ENCODE results near the gene OS9. TPM values are rescaled to one million over a fixed set of nuclear protein-coding genes. Genes with fewer than 3 reads are reported as not detected.

OS9 gene
- total RNA-seq (2012; rRNA removed): 159 and 182 TPM in 2 replicates
- 188 and 272 TPM in 2 replicates for polyA plus RNA-seq (2012; rRNA removed)
- 327 and 430 TPM in 2 replicates for polyA plus RNA-seq (2012; cell fraction: cytosol; rRNA removed)
- 286 and 406 TPM in 2 replicates for polyA plus RNA-seq (2012; cell fraction: nucleus; rRNA removed; ENCODE audit: low replicate concordance)
- percentile 79 among the genes with signal in this experiment for Bru-seq, nascent RNA
- percentile 86 among the genes with signal in this experiment for BruChase-seq, experiment 1, labeled RNA remaining after a 6-hour chase
- percentile 73 among the genes with signal in this experiment for BruChase-seq, experiment 2, labeled RNA remaining after a 2-hour chase
- long read RNA-seq, transcript OS9-220 (14 exons, 2,135 nt): major isoform, 174 of 552 reads
- long read RNA-seq, transcript OS9-202 (15 exons, 2,691 nt): minor isoform, 128 of 552 reads
- long read RNA-seq, transcript OS9-203 (14 exons, 2,457 nt): minor isoform, 21 of 552 reads
- long read RNA-seq, transcript OS9-201 (14 exons, 2,505 nt): minor isoform, 65 of 552 reads
- long read RNA-seq, partial matches to known transcripts: 57 of 552 reads
- long read RNA-seq, other reads (novel, unspliced or antisense): 100 of 552 reads

GRCh38 chr12:57693659-57694458, at the start of gene OS9:
Gene OS9, plus strand, starts transcription at chr12:57694132. Its CDS starts 30 bp downstream, at chr12:57694162.
- DNase-seq (peak; percentile 100), ATAC-seq (ENCODE audit: low read depth) (peak; percentile 97)
- intact Hi-C loops (cut with micrococcal nuclease): loop anchor here (2.0 to 5.0 kb wide), 3 partner anchors 61 to 237 kb away; partner anchors contain the start of genes B4GALNT1, GLI1 and INHBE
- peak within 1 kb of the TSS; percentile 66 for H3K23ac ChIP-seq (ENCODE audit: low read depth, low read length)
- BruUV-seq (replicated peaks): no TSS peak
- peak within 1 kb of the TSS; percentile 97 for H2AFZ ChIP-seq (replicated peaks; ENCODE audit: low read length, poor library complexity)
- H3K56ac ChIP-seq (ENCODE audit: extremely low read depth, insufficient read depth, low read length): peak within 1 kb of the TSS; percentile 64
- 0 out of 2 replicates have a peak, but pooled peaks cover 3% of the 10 kb centered on the region for H3K4me1 ChIP-seq (ENCODE audit: control insufficient read depth, insufficient read depth, low read length)
- peak within 1 kb of the TSS; percentile 90 for H3K4ac ChIP-seq (ENCODE audit: low read depth, low read length)
- ChIA-PET CTCF (interaction anchor here (0.7 to 1.4 kb wide), 6 partner anchors 12 to 111 kb away, joined by 3 to 8 read pairs (median 4); no protein-coding TSS in a partner anchor), POLR2A (ENCODE audit: unreplicated experiment) (no interaction called here)
- H3K27ac ChIP-seq (ENCODE audit: insufficient read depth, low read length): peak within 1 kb of the TSS; percentile 75
- H3K14ac ChIP-seq (replicated peaks; ENCODE audit: low read depth, low read length): peak within 1 kb of the TSS; percentile 90
- H2BK20ac ChIP-seq (ENCODE audit: low read depth, low read length): no peak within 1 kb of the TSS
- peak within 1 kb of the TSS; percentile 68 for H2AK5ac ChIP-seq (ENCODE audit: low read depth, low read length)
- peak within 1 kb of the TSS; percentile 86 for H2AK9ac ChIP-seq (replicated peaks; ENCODE audit: low read depth, low read length, poor library complexity)
- 1% methylated on average over 16 of the region's 45 CpGs; no CpG with 5 or more reads in 1 of the 2 experiments for WGBS, 2 experiments (ENCODE audit: extremely low coverage in 2 of 2, insufficient read length in 1 of 2)
- peaks cover 13% of the 10 kb centered on the region for H3K36me3 ChIP-seq (ENCODE audit: control insufficient read depth, insufficient read depth, low read length)
- in situ Hi-C loops (cut with MboI; ENCODE audit: low sequenced_read_pairs): no loop called here
- no peak within 1 kb of the TSS; the same call in 1 of the 2 replicates for H3K18ac ChIP-seq (ENCODE audit: low read depth, low read length)
- H4K20me1 ChIP-seq (ENCODE audit: insufficient read depth, low read length): no peaks in the 10 kb centered on the region
- no peaks in the 10 kb centered on the region for H3K27me3 ChIP-seq (ENCODE audit: control insufficient read depth, insufficient read depth, low read length)
- H2BK120ac ChIP-seq (ENCODE audit: low read depth, low read length): peak within 1 kb of the TSS; percentile 46; the same call in 1 of the 2 replicates
- peak within 1 kb of the TSS; percentile 87 for H3K4me2 ChIP-seq (ENCODE audit: low read depth, low read length)
- peaks cover 6% of the 10 kb centered on the region for H3K9me1 ChIP-seq (ENCODE audit: insufficient read depth, low read length)
- H4K5ac ChIP-seq (ENCODE audit: low read depth, low read length): peak within 1 kb of the TSS; percentile 80
- H3K9me3 ChIP-seq (ENCODE audit: control insufficient read depth, insufficient read depth, low read length): no peaks in the 10 kb centered on the region
- H2BK5ac ChIP-seq (ENCODE audit: low read depth, low read length, poor library complexity, severe bottlenecking): peak within 1 kb of the TSS; percentile 68
- peak within 1 kb of the TSS; percentile 73 for H3K4me3 ChIP-seq (ENCODE audit: insufficient read depth, low read depth, low read length)
- peaks cover 12 to 24% of the 10 kb centered on the region in 2 experiments for H3K79me1 ChIP-seq (ENCODE audit: low read depth in 1 of 2, low read length in 2 of 2)
- dilution Hi-C loops (cut with HindIII; ENCODE audit: low sequenced_read_pairs, unreplicated experiment): no loop called here
- H4K91ac ChIP-seq (ENCODE audit: insufficient read depth, low read depth, low read length): peak within 1 kb of the TSS; percentile 86
- H2BK15ac ChIP-seq (ENCODE audit: low read depth, low read length): 0 out of 3 replicates have a peak within 1 kb of the TSS, but pooled peaks have one; percentile 41
- H3K9ac ChIP-seq (ENCODE audit: low read depth, low read length): peak within 1 kb of the TSS; percentile 90
- peak within 1 kb of the TSS; percentile 74 to 92 for H4K8ac ChIP-seq (ENCODE audit: low read depth in 2 of 2, low read length in 2 of 2)
- TF ChIP-seq MXI1 (IDR thresholded peaks at IDR 0.05; ENCODE audit: borderline replicate concordance, low read depth, low read length): peak; percentile 69
- TF ChIP-seq SMC3 (IDR thresholded peaks at IDR 0.05; ENCODE audit: low read depth, low read length): peak; percentile 30; the same call in 1 of the 2 replicates
- TF ChIP-seq CEBPB (IDR thresholded peaks at IDR 0.05; ENCODE audit: low read depth, low read length): peak; percentile 55
- TF ChIP-seq FOS (IDR thresholded peaks at IDR 0.05; ENCODE audit: low read depth, low read length): peak; percentile 39; the same call in 1 of the 2 replicates
- no peak for TF ChIP-seq MAFK (IDR thresholded peaks at IDR 0.05; ENCODE audit: low read depth, low read length)
- peak; percentile 88 for TF ChIP-seq POLR2A (IDR thresholded peaks at IDR 0.05; ENCODE audit: low read depth, low read length)
- peak; percentile 90 for TF ChIP-seq CTCF (conservative IDR thresholded peaks at IDR 0.05; ENCODE audit: low read depth, low read length)
- TF ChIP-seq CHD1 (IDR thresholded peaks at IDR 0.05; ENCODE audit: low read depth, low read length): no peak
- peak; percentile 52; the same call in 1 of the 2 replicates for TF ChIP-seq USF2 (IDR thresholded peaks at IDR 0.05; ENCODE audit: low read depth, low read length)
- peak; percentile 59 for TF ChIP-seq RAD21 (IDR thresholded peaks at IDR 0.05; ENCODE audit: low read length)

Data from IMR-90 (cell line).